HL-60/S4 (cell line): ENCODE measurements around the gene MCCD1.

Experiments used
- in situ Hi-C: fragments of 300-500 bp; cut with MboI; formaldehyde crosslinking; loops from 2 replicates; pipeline ENCODE4 v1.14.3; 2022; ENCODE audit warnings: low sequenced_read_pairs

The MCCD1 gene

DNA sequence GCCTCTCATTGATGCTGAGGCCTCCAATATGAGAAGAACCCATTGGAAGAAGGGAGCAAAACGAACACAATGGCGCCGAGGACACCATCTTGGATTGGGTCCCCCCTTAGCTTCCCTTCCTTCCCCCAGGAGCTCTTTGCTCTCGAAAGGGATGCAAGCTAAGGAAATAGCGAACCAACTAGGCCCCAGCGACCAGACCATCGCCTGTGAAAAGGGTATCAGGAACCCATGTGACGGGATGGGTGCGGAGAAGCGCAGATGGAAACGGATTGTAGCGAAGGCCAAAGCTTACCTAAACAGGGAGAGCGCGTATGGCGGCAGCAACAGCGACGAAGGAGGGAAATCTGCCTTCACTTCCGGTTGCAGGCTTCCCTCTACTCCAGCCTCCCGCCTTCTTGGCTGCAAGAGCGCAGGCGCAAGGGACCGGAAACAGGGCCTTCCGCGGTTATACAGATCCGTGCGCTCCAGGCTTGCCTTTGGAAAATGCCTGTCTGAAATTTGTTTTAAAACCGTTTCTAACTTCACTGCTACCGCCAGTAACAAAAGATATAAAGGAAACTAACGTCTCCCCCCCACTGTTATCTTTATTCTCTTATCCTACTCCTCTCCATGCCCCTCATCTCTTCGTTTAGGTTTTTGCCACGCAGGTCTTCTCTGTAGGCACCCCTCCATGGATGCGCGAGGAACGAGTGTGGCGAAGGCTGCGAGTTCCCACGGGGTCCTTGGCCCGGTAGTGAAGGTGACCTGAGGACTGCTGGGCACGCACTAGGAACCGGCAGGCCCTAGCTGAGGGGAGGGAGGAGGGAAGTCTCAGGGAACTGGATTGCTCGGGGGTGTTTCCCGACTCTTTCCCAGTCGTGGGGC is 13.1 kb downstream of the MCCD1 start, which contains the start of gene DDX39B:
TSS of gene DDX39B (minus strand) at position 346 of the 864 bp plus-strand sequence. CDS start 1,471 bp downstream, outside the sequence.
- in situ Hi-C loops = no loop called here

DNA sequence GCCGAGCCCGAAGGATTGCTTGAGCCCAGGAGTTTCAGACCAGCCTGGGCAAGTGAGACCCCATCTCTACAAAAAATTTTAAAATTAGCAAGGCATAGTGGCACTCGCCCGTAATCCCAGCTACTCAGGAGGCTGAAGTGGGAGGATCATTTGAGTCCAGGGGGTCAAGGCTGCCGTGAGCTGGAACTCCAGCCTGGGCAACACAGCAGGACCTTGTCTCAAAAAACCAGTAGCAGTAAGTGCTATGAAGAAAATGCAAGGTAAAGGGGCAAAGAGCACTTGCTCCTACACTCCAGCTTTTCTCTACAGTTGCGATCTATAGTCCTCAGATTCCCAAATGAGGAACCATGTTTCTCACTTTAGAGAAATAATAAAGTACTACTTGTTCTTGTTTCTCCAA is 14.9 kb downstream of the MCCD1 start:
- in situ Hi-C loops = no loop called here

DNA sequence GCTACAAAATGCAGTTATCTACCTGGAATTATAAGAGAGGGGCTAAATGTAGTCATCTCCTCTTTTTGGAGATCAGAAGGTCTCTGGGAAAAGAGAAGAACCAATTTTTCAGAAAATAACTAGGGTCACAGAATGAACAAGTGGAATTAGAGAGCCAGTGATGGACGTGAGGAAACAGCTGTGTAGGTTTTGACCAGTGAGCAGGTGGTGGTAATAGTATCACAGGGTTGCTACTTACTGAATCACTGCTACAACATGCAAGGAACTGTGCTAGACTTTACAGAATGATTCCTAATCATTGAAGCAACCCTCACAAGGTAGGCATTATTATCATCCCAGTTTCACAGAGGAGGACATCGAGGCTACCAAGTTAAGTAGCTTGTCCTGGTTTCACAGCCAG is 15.9 kb downstream of the MCCD1 start:
- in situ Hi-C loops = no loop called here

DNA sequence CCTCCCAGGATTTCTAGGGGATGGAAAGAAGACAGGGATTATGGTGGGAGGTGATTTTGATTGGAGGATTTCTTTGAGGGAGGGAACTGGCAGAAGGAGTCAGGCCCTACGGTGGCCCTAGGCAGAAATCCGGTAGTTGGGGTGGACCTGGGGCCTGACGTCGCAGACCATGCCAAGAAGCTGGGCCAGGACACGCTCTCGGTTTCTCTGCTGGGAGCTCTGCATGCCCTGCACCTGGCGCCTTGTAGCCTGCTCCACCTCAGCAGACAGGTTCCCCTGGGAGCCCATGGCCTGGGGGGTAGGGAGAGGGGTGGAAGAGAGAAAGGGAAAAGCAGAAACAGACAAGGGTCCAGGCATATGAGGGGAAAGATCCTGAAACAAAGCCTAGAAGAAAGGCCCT is 16.5 kb downstream of the MCCD1 start:
- in situ Hi-C loops = no loop called here

DNA sequence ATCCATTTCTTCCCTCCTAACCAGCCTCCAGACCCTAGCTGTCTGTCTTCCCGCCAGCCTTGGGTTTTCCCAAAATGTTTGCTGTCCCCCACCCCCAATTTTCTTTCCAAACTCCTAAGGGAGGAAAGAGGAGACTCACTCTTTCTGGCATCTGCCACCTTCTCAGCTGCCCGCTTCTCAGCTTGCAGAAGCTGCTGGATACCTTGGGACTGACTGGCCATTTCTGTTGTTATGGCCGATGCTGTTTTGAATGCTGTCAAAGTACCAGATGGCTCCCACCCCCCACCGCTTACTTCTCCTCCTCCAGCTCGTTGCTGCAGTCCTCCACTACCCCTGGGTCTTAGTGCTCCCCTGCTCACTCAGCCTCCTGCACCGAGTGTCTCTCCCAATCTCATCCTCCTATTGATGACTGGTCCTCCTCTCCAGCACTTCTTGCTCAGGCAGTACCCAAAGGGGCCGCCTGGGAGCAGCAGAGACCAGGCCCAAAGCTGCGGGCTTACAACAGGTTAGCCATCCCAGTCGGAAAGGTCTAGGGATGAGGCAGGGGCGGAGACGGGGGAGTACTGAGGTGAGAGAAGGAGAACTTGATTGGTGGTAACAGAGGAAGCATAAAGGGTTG is 17.7 kb downstream of the MCCD1 start, which contains the start of gene ATP6V1G2:
TSS of gene ATP6V1G2 (minus strand) at position 270 of the 619 bp plus-strand sequence. CDS start at position 221, 49 bp downstream.
- in situ Hi-C loops = no loop called here

DNA sequence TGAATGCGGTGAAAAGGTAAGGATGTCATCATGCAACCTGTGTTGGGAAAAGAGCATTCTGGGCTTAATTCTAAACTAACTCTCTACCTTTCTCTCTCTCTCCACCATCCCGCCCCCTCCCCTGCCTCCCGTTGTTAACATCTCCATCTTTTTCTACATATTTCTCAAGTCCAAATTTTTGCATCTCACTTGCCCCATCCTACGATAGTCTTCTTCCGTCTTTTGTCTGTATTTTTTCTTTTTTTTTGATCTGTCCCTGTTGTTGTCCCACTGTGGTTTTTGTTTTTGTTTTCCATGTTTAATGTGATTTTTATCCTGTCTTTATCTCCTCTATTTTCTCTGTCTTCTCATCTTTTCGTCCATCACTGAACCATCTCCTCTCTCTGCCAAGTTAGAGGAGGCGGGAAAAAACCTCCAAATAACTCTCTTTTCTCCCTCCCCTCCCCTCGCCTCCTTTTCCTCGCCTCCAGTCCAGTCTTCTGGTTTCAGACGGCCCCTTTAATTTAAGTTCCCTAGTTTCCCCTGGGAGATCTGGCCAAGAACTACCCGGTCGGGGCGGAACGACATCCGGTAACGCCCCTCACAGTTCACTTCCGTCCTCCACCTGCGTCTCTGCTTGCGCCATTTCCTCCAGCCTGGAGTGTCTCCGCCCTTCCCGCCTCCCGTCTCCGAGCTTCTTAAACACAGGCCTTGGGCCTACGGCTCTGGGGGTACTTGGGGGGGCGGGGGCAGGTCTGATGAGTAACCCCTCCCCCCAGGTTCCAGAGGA is 18.4 kb downstream of the MCCD1 start, which contains the start of gene NFKBIL1:
TSS of gene NFKBIL1 (plus strand) at position 651 of the 769 bp plus-strand sequence. CDS start at position 738, 87 bp downstream.
- in situ Hi-C loops = no loop called here

DNA sequence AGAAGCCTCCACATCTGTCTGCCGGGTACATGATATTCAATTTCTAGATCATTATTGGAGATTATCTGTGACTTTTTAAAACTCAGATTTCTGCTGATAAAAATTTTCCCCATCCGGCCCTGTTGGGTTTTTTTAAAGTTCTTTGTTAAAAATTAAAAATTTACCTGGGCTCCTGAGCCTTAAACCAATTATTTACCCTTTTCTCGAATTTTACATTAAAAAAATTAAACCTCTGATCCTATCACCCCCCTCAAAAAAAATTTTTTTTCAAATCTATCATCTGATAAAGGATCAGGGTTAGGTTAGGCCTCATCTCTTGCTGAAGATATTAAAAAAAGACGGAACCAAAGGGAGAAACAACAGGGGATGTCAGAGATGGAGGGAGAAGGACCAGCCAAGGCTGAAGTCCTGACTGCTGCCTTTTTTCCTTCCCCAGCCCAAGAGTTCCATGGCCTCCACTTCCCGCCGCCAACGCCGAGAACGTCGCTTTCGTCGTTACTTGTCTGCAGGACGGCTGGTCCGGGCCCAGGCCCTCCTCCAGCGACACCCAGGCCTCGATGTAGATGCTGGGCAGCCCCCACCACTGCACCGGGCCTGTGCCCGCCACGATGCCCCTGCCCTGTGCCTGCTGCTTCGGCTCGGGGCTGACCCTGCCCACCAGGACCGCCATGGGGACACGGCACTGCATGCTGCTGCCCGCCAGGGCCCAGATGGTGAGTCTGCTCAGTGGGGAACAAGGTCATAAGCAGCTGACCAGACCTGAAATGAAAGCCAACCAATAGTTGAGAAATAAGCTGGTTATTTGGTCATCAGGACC is 19.2 kb downstream of the MCCD1 start:
- in situ Hi-C loops = no loop called here

DNA sequence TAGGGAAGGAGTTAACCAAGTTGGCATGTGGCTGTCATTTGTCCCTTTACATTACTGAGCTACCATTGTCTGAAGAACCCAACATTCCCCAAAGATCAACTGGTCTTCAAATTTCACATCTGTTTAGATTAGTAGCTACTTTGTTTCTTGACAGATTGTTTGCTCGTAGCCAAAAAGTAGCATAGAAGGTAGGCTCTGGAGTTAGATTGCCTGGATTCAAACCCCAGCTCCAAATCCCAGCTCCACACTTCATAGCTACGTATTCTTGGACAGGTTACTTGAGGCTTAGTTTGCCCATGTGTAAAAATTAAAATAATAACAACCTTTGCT is 19.7 kb downstream of the MCCD1 start:
- in situ Hi-C loops = no loop called here

DNA sequence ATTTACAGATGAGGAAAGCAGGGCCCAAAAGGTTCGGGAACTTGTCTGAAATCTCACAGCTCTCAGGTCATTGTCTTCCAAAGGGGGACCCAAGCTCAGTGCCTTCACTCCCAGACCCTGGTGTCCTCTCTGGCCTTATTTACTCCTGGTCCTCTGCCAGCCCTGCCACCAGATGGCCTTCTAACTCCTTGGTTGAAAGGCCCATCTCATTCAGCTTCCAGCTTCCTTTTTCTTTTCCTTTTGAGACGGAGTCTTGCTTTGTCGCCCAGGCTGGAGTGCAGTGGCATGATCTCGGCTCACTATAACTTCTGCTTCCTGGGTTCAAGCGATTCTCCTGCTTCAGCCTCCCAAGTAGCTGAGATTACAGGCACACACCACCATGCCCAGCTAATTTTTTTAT is 22.6 kb downstream of the MCCD1 start:
- in situ Hi-C loops = loop anchor here (5.0 kb wide), 1 partner anchor 46 kb away; no protein-coding TSS in a partner anchor

DNA sequence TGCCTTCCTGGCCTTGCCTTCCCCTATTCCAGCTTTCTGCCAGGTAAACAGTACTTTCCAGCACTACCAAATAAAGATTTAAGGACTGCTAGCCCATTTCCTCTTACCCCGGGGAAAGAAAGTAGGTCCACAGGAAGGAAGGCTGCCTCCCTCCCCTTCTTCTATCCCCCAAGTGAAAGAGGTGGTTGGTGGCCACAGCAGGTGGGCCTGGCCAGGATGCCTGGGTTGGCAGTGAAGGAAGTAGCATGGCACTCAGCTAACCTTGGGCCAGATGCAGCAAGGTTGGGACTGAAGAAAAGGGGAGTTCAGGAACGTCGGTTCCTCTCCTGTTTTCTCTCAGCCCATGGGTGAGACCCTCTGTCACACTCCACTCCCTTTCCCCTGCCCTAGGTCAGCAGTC is 27.5 kb downstream of the MCCD1 start:
- in situ Hi-C loops = no loop called here

DNA sequence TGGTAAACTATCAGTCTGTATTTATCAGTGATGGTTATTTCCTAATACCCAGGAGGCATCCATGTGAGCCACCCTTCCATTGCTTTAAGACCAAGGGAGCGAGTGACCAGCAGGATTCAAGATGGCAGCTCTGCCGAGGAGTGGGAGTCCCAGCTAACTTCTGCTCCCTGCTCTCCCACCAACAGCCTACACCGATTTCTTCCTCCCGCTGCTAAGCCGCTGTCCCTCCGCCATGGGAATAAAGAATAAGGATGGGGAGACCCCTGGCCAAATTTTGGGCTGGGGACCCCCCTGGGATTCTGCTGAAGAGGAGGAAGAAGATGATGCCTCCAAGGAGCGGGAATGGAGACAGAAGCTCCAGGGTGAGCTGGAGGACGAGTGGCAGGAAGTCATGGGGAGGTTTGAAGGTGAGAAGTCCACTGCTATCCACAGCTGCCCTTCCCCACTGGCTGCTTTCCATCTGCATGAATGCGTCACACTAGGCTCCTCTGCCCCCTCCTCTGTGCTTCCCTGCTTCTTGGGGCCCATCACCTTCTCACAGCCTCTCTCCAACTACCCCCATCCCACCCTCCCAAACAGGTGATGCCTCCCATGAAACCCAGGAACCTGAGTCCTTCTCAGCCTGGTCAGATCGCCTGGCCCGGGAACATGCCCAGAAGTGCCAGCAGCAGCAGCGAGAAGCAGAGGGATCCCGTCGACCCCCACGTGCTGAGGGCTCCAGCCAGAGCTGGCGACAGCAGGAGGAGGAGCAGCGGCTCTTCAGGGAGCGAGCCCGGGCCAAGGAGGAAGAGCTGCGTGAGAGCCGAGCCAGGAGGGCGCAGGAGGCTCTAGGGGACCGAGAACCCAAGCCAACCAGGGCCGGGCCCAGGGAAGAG is 28.9 kb downstream of the MCCD1 start:
- in situ Hi-C loops = no loop called here

DNA sequence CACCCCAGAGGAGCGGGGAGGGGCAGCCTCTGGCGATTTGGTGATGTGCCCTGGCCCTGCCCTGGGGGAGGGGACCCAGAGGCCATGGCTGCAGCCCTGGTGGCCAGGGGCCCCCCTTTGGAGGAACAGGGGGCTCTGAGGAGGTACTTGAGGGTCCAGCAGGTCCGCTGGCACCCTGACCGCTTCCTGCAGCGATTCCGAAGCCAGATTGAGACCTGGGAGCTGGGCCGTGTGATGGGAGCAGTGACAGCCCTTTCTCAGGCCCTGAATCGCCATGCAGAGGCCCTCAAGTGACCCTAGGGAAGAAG is 29.5 kb downstream of the MCCD1 start:
- in situ Hi-C loops = no loop called here

DNA sequence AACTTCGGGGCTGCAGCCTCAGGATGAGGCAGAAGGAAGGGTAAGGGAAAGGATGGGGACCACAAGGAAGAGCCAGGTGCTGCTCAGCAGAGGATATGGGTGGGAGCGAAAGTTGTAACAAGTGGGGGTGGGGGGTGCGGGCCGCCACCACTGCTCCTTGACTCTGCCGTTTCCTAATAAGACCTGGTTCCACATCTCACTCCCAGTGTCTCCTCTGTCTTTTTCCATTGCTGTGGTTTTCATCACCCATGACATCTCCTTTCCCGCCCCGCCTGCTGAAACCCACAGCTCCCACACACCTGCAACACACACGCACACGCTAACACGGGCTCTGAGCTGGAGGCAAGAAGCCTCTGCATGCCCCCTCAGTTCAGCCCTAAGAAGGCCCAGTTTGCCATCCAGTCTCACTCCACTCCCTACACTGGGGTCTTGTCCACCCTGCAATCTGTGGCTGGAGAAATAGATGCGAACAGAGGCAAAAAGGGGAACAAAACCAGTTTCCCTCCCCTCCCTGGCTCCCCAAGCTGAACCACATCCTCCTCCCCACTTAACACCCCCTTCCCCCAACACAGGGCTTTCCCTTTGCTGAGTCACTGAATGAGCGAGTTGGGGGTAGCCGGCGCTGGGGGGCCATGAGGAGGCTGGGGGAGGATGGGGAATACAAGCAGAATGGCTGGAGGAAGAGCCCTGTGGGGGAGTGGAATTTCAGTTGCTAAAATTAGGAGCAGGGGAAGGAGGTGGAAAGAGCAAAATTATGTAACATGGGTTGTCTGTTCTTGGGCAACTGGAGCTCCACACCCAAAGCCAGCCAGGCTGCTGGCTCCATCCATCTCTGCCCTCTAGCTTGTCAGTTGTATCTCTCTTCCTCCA is 30.1 kb downstream of the MCCD1 start:
- in situ Hi-C loops = no loop called here

DNA sequence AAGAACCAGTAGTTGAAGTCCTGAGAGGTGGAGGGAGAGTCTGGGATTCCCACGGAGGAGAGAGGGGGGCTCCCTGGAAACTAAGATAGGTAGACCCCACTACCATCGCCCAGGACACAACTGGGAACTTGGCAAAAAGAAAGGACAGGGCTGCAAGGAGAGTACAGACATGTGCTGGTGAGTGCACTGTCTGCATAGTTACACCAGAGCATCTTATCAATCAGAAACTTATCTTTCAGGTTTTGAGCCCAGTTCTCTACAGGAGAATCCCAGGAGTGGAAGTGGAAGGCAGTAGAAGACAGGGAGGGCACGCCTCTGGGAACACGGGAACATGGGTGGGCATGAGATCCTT is 30.8 kb downstream of the MCCD1 start:
- in situ Hi-C loops = no loop called here

DNA sequence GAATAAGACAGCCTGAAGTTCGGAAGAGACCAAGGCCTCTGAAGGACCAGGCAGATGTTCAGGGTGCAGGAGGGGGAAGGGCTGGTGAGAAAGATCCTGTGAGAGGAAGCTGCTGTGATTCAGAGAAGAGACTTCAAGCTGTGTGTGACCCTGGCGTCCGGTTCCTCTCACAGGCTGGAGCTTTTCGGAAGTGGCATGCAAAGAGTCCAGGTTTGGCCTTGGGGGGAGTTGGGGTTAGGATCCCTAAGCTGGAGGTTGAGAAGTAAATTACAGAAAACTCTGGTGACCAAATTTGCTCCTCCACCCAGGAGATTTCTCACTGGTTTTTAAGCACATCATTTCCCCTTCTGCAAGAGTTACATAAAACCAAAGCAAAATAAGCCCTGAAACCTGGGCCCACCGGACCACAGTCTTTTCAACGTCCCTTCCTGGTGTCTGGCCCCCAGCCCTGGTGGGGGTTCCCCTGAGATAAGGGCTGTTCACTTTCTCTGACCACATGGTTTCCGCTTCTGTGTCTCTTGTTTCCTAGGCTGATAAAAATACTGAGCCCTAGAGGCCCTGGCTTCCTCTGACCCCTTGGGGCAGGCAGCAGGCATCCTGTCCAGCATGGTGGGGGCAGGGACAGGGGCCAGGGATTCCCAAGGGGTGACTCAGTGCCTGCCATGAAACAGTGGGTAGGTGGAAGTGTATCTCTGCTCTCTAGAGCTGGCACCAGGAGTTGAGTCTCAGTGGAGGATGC is 31.4 kb downstream of the MCCD1 start:
- in situ Hi-C loops = no loop called here

DNA sequence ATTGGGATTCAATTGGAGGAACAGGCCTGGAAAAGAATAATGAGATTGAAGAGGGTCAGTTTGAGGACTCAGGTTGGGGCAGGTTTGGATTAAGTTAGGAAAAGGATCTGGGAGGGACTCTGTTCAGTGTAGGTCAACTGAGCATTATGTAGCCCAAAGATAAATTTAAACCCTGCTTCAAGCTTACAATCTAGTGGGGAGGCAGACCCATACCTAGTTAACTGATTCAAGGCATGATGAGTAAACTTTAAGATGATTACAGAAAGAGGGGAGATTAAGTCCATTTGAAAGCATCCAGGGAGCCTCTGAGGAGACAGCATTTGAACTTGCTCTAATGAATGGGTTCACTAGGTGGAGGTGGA is 31.9 kb downstream of the MCCD1 start:
- in situ Hi-C loops = no loop called here

DNA sequence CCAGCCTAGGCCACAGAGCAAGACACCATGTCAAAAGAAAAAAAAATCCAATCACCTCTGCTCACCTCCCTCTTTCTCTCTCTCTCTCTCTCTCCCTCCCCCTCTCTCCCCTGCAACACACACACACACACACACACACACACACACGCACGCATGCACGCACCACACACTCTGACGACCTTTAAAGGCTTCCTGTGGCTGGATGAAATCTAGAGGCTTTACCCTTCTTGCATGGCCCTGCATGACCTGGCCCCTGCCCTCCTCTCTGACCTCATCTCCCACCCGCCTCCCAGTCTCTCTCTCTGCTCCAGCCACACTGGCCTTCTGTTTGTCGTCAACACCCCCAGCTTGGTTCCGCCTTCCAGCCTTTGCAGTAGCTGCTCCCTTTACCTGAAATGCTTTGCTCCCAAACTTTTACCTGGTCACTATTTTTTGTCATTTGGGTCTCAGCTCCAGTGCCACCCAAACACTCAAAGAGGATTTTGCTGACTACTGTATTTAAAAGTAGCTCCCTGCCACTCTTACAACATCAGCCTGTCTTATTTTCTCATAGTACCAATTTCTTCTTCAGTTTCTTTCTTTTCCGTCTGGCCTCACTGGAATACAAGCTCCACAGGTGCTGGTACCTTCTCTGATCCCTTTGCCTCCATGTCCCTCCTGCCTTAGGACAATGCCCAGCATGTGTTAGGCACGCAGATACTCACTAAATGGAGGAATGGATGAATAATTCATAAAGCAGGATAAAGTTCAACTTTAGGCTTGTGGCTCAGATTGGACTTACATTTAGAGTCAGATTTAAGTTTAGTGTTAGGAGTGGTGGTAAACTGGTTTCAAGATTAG is 39.0 kb downstream of the MCCD1 start:
- in situ Hi-C loops = no loop called here
